Karpas-422 (cell line): ENCODE data around the gene ATL1. TPM values are rescaled to one million over a fixed set of nuclear protein-coding genes. Genes with fewer than 3 reads are reported as not detected.

Source experiments
- DNase-seq: peaks from one replicate; pipeline ENCODE4 v3.0.0-alpha.2; 2015
- H2AFZ ChIP-seq: fragments of 200-600 bp; sonication (generic); 2 replicates; pipeline ENCODE4 v1.6.1; 2014; ENCODE audit warnings: antibody characterized with exemption, low read length, mixed read lengths
- H3K27ac ChIP-seq: fragments of 200-600 bp; sonication (generic); 2 replicates; pipeline ENCODE4 v1.5.1; 2014; ENCODE audit warnings: mild to moderate bottlenecking, low read length, moderate library complexity
- H3K27me3 ChIP-seq: fragments of 200-600 bp; sonication (generic); 2 replicates; pipeline ENCODE4 v1.6.1; 2014; ENCODE audit warnings: low read length, mixed read lengths
- H3K36me3 ChIP-seq: fragments of 200-600 bp; sonication (generic); 2 replicates; pipeline ENCODE4 v1.6.1; 2014; ENCODE audit warnings: low read length, mixed read lengths; ENCODE audit not compliant: insufficient read depth
- H3K4me1 ChIP-seq: fragments of 200-600 bp; sonication (generic); 2 replicates; pipeline ENCODE4 v1.6.1; 2014; ENCODE audit warnings: mild to moderate bottlenecking, low read length, mixed read lengths
- H3K4me2 ChIP-seq: fragments of 200-600 bp; sonication (generic); 2 replicates; pipeline ENCODE4 v1.6.1; 2014; ENCODE audit warnings: low read length, low read depth, mild to moderate bottlenecking; ENCODE audit not compliant: poor library complexity, severe bottlenecking
- H3K4me3 ChIP-seq: fragments of 200-600 bp; sonication (generic); 2 replicates; pipeline ENCODE4 v1.5.1; 2014; ENCODE audit warnings: mild to moderate bottlenecking, antibody characterized with exemption, low read length, mixed read lengths
- H3K79me2 ChIP-seq: fragments of 200-600 bp; sonication (generic); 2 replicates; pipeline ENCODE4 v1.6.1; 2014; ENCODE audit warnings: mild to moderate bottlenecking, low read length, mixed read lengths
- H3K9ac ChIP-seq: fragments of 200-600 bp; sonication (generic); 2 replicates; pipeline ENCODE4 v1.6.0; 2014; ENCODE audit warnings: low read length
- H3K9me2 ChIP-seq: fragments of 200-600 bp; sonication (generic), shearing (Covaris generic); replicated peaks from 2 replicates; pipeline ENCODE4 v1.6.0; 2014; ENCODE audit warnings: mild to moderate bottlenecking, low read length, moderate library complexity; ENCODE audit not compliant: insufficient read depth
- H3K9me3 ChIP-seq: fragments of 300-700, 200-600 bp; sonication (generic); 2 replicates; pipeline ENCODE4 v1.6.1; 2014; ENCODE audit warnings: low read length, mixed read lengths
- H4K20me1 ChIP-seq: fragments of 200-600 bp; sonication (generic); 2 replicates; pipeline ENCODE4 v1.6.1; 2014; ENCODE audit warnings: mild to moderate bottlenecking, antibody characterized with exemption, low read length, low read depth; ENCODE audit not compliant: insufficient read depth
- total RNA-seq: library from RNA; depleted of rRNA; stranded (reverse); fragments of >200 nt; shearing (Covaris generic); gene quantifications from 2 replicates; pipeline ENCODE4 v1.2.3, GENCODE V29; 2014; ENCODE audit warnings: low replicate concordance

ATL1 gene
- total RNA-seq, 1 experiment from 2014 or later: 3.3 TPM

- Histone ChIP-seq H3K27me3 (no peaks in the 10 kb centered on the region), H3K4me2 (no peak overlapping the region), H3K9ac (no peak overlapping the region), H3K4me1 (peaks cover 4% of the 10 kb centered on the region; the same call in 1 of the 2 replicates), H2AFZ (no peak overlapping the region), H4K20me1 (no peaks in the 10 kb centered on the region), H3K4me3 (no peak overlapping the region), H3K27ac (no peak overlapping the region), H3K9me2 (no peaks in the 10 kb centered on the region), H3K36me3 (no peaks in the 10 kb centered on the region), H3K9me3 (no peaks in the 10 kb centered on the region), H3K79me2 (no peaks in the 10 kb centered on the region)
- DNase-seq: no peak
These were observed 47.8 kb downstream of the ATL1 start for GRCh38 chr14:50607761-50608160.

GRCh38 chr14:50608302-50608851, 48.4 kb downstream of the ATL1 start:
- no peaks in the 10 kb centered on the region for H4K20me1 ChIP-seq
- no peak overlapping the region for H3K4me3 ChIP-seq
- no peak for DNase-seq
- H3K9me2 ChIP-seq: no peaks in the 10 kb centered on the region
- no peak overlapping the region for H3K9ac ChIP-seq
- no peak overlapping the region for H3K27ac ChIP-seq
- H3K79me2 ChIP-seq: no peaks in the 10 kb centered on the region
- no peak overlapping the region for H3K4me2 ChIP-seq
- H3K4me1 ChIP-seq: peaks cover 4% of the 10 kb centered on the region; the same call in 1 of the 2 replicates
- H3K9me3 ChIP-seq: no peaks in the 10 kb centered on the region
- H3K27me3 ChIP-seq: no peaks in the 10 kb centered on the region
- no peaks in the 10 kb centered on the region for H3K36me3 ChIP-seq
- no peak overlapping the region for H2AFZ ChIP-seq

GRCh38 chr14:50610465-50610864, 50.5 kb downstream of the ATL1 start:
- Histone ChIP-seq H3K9me3 (no peaks in the 10 kb centered on the region), H2AFZ (no peak overlapping the region), H3K79me2 (no peaks in the 10 kb centered on the region), H3K36me3 (no peaks in the 10 kb centered on the region), H3K4me1 (peaks cover 11% of the 10 kb centered on the region), H4K20me1 (no peaks in the 10 kb centered on the region), H3K27ac (no peak overlapping the region), H3K4me2 (no peak overlapping the region), H3K9me2 (no peaks in the 10 kb centered on the region), H3K4me3 (no peak overlapping the region), H3K9ac (no peak overlapping the region), H3K27me3 (no peaks in the 10 kb centered on the region)
- DNase-seq: no peak

GRCh38 chr14:50612806-50613205, 52.9 kb downstream of the ATL1 start:
- Histone ChIP-seq H3K4me3 (no peak overlapping the region), H3K9me2 (no peaks in the 10 kb centered on the region), H3K4me1 (peaks cover 11% of the 10 kb centered on the region), H3K27ac (no peak overlapping the region), H2AFZ (no peak overlapping the region), H3K9me3 (no peaks in the 10 kb centered on the region), H3K27me3 (0 out of 2 replicates have a peak, but pooled peaks cover 2% of the 10 kb centered on the region), H3K36me3 (no peaks in the 10 kb centered on the region), H4K20me1 (no peaks in the 10 kb centered on the region), H3K4me2 (no peak overlapping the region), H3K79me2 (no peaks in the 10 kb centered on the region), H3K9ac (no peak overlapping the region)
- DNase-seq: no peak

GRCh38 chr14:50615056-50615455, 55.1 kb downstream of the ATL1 start:
- no peak overlapping the region for H2AFZ ChIP-seq
- 0 out of 2 replicates have a peak, but pooled peaks cover 2% of the 10 kb centered on the region for H3K27me3 ChIP-seq
- no peaks in the 10 kb centered on the region for H3K9me3 ChIP-seq
- H3K4me3 ChIP-seq: no peak overlapping the region
- DNase-seq: no peak
- no peaks in the 10 kb centered on the region for H4K20me1 ChIP-seq
- H3K36me3 ChIP-seq: no peaks in the 10 kb centered on the region
- no peaks in the 10 kb centered on the region for H3K9me2 ChIP-seq
- H3K4me2 ChIP-seq: no peak overlapping the region
- no peak overlapping the region for H3K9ac ChIP-seq
- H3K4me1 ChIP-seq: peaks cover 7% of the 10 kb centered on the region
- no peaks in the 10 kb centered on the region for H3K79me2 ChIP-seq
- H3K27ac ChIP-seq: no peak overlapping the region

- no peaks in the 10 kb centered on the region for H3K9me2 ChIP-seq
- H4K20me1 ChIP-seq: no peaks in the 10 kb centered on the region
- H3K4me3 ChIP-seq: no peak overlapping the region
- H3K27me3 ChIP-seq: 0 out of 2 replicates have a peak, but pooled peaks cover 2% of the 10 kb centered on the region
- no peak overlapping the region for H3K9ac ChIP-seq
- peaks cover 7% of the 10 kb centered on the region for H3K4me1 ChIP-seq
- DNase-seq: no peak
- H3K4me2 ChIP-seq: no peak overlapping the region
- H3K27ac ChIP-seq: no peak overlapping the region
- H3K36me3 ChIP-seq: no peaks in the 10 kb centered on the region
- no peaks in the 10 kb centered on the region for H3K79me2 ChIP-seq
- no peak overlapping the region for H2AFZ ChIP-seq
- H3K9me3 ChIP-seq: no peaks in the 10 kb centered on the region
These were observed 55.6 kb downstream of the ATL1 start for GRCh38 chr14:50615552-50615951.

GRCh38 chr14:50616275-50616674, 56.3 kb downstream of the ATL1 start:
- H4K20me1 ChIP-seq: no peaks in the 10 kb centered on the region
- no peak overlapping the region for H2AFZ ChIP-seq
- H3K36me3 ChIP-seq: no peaks in the 10 kb centered on the region
- H3K9me3 ChIP-seq: no peaks in the 10 kb centered on the region
- H3K79me2 ChIP-seq: no peaks in the 10 kb centered on the region
- no peak overlapping the region for H3K4me3 ChIP-seq
- H3K4me2 ChIP-seq: no peak overlapping the region
- H3K27ac ChIP-seq: no peak overlapping the region
- H3K27me3 ChIP-seq: 0 out of 2 replicates have a peak, but pooled peaks cover 2% of the 10 kb centered on the region
- peaks cover 7% of the 10 kb centered on the region for H3K4me1 ChIP-seq
- H3K9me2 ChIP-seq: no peaks in the 10 kb centered on the region
- DNase-seq: no peak
- H3K9ac ChIP-seq: no peak overlapping the region

GRCh38 chr14:50619569-50620141, 59.7 kb downstream of the ATL1 start:
- Histone ChIP-seq H3K9me2 (no peaks in the 10 kb centered on the region), H3K27ac (no peak overlapping the region), H4K20me1 (no peaks in the 10 kb centered on the region), H3K4me1 (no peaks in the 10 kb centered on the region), H3K4me3 (no peak overlapping the region), H3K9ac (no peak overlapping the region), H3K4me2 (no peak overlapping the region), H3K9me3 (no peaks in the 10 kb centered on the region), H2AFZ (no peak overlapping the region), H3K27me3 (0 out of 2 replicates have a peak, but pooled peaks cover 2% of the 10 kb centered on the region), H3K79me2 (no peaks in the 10 kb centered on the region), H3K36me3 (no peaks in the 10 kb centered on the region)
- peak; percentile 75 for DNase-seq
